Left lung (tissue), 10 donors: Measurements from ENCODE around the gene SERPINB8. TPM values are rescaled to one million over a fixed set of nuclear protein-coding genes. Genes with fewer than 3 reads are reported as not detected.
A peak's percentile ranks its signal among the peaks of the same experiment; 100 is the strongest.

ENCODE experiments used
- ATAC-seq: fragments of 200-7000 bp; cut with Tn5 transposase; one replicate; pipeline ENCODE4 v1.9.1; 2020; ENCODE audit warnings: moderate library complexity
- DNase-seq, 4 donors: peaks; one replicate each; pipeline ENCODE4 v3.0.0-alpha.2; 2013 to 2020
- H3K27ac ChIP-seq, 2 donors: fragments of 200-600 bp; sonication (generic) in 1 of 2; one replicate each; pipeline versions ENCODE4 v1.5.0 to v1.8.0; 2020 to 2021
- H3K27me3 ChIP-seq, 2 donors: fragments of 200-600 bp; sonication (generic) in 1 of 2; one replicate each; pipeline versions ENCODE4 v1.5.0 to v1.8.0; 2020 to 2021
- H3K36me3 ChIP-seq, 2 donors: fragments of 200-600 bp; sonication (generic) in 1 of 2; one replicate each; pipeline versions ENCODE4 v1.5.0 to v1.8.0; 2020 to 2021
- H3K4me1 ChIP-seq, 2 donors: fragments of 200-600 bp; one replicate each; pipeline ENCODE4 v1.8.0; 2021
- H3K4me3 ChIP-seq, 2 donors: fragments of 200-600 bp; sonication (generic) in 1 of 2; one replicate each; pipeline versions ENCODE4 v1.5.0 to v1.8.0; 2020 to 2021; ENCODE audit warnings: mild to moderate bottlenecking in 1 of 2
- H3K9me3 ChIP-seq, 2 donors: fragments of 200-600 bp; sonication (generic) in 1 of 2; one replicate each; pipeline versions ENCODE4 v1.5.0 to v1.8.0; 2020 to 2021
- CTCF ChIP-seq, 2 donors: fragments of 200-600 bp; sonication (generic) in 1 of 2; IDR thresholded peaks; one replicate each; pipeline versions ENCODE4 v1.5.0 to v1.8.0; 2021; ENCODE audit warnings: antibody characterized with exemption in 2 of 2
- intact Hi-C, 2 donors: fragments of 100-400 bp; cut with DNase I; formaldehyde crosslinking; loops; one replicate each; pipeline versions ENCODE4 v1.11.2 to v1.14.2; 2022
- polyA plus RNA-seq, 6 donors: library from polyadenylated mRNA; unstranded; fragments of 120-200 nt; gene quantifications; one replicate each; pipeline ENCODE4 v1.2.1, GENCODE V29; 2013; ENCODE audit not compliant: insufficient read length in 6 of 6
- total RNA-seq, 2 donors: library from RNA; stranded (reverse); fragmentation: NEBNext Ultra II Directional; extraction: Animal tissue kit (Norgen Biotek cat#: 25700); gene quantifications; one replicate each; pipeline ENCODE4 v1.2.1, GENCODE V29; 2021
- donor health status: DM: no; HTN: yes; CAD: no.
- donor health status: DM: no; HTN: no; CAD: no.

SERPINB8 gene
- total and polyA plus RNA-seq, 8 donors, result 3.3 to 26.7 (median 3.9) TPM

GRCh38 chr18:63960891-63961290 lies 9.0 kb upstream of the SERPINB8 start:
- intact Hi-C loops, result no loop called here
- Histone ChIP-seq H3K36me3 (no peaks in the 10 kb centered on the region), H3K27me3 (peaks cover 0 to 7% of the 10 kb centered on the region in 2 donors), H3K9me3 (no peaks in the 10 kb centered on the region), H3K4me1 (peaks cover 0 to 7% of the 10 kb centered on the region in 2 donors), H3K27ac (no peak overlapping the region), H3K4me3 (no peak overlapping the region)
- TF ChIP-seq CTCF (IDR thresholded peaks at IDR 0.05), result no peak
- DNase-seq, result no peak
- peak; percentile 67 for ATAC-seq

GRCh38 chr18:63961435-63961980 lies 8.4 kb upstream of the SERPINB8 start:
- intact Hi-C loops, result no loop called here
- Histone ChIP-seq H3K4me1 (peaks cover 0 to 7% of the 10 kb centered on the region in 2 donors), H3K9me3 (no peaks in the 10 kb centered on the region), H3K27ac (no peak overlapping the region), H3K36me3 (no peaks in the 10 kb centered on the region), H3K27me3 (peaks cover 0 to 6% of the 10 kb centered on the region in 2 donors), H3K4me3 (no peak overlapping the region)
- no peak for TF ChIP-seq CTCF (IDR thresholded peaks at IDR 0.05)
- DNase-seq, result no peak
- peak; percentile 35 for ATAC-seq

- Histone ChIP-seq H3K36me3 (no peaks in the 10 kb centered on the region), H3K4me3 (no peak overlapping the region), H3K4me1 (peaks cover 0 to 7% of the 10 kb centered on the region in 2 donors), H3K27me3 (no peaks in the 10 kb centered on the region), H3K9me3 (no peaks in the 10 kb centered on the region), H3K27ac (no peak overlapping the region)
- TF ChIP-seq CTCF (IDR thresholded peaks at IDR 0.05), result no peak
- ATAC-seq (no peak), DNase-seq (no peak)
- intact Hi-C loops, result no loop called here
These were observed 7.7 kb upstream of the SERPINB8 start for GRCh38 chr18:63962137-63962536.

GRCh38 chr18:63963615-63964256 lies 6.1 kb upstream of the SERPINB8 start:
- no peak overlapping the region for H3K4me3 ChIP-seq
- DNase-seq, result peak in 1 of 4 donors; percentile 56
- intact Hi-C loops, result no loop called here
- peaks cover 0 to 8% of the 10 kb centered on the region in 2 donors for H3K4me1 ChIP-seq
- no peaks in the 10 kb centered on the region for H3K36me3 ChIP-seq
- no peaks in the 10 kb centered on the region for H3K27me3 ChIP-seq
- peak; percentile 91 for ATAC-seq
- peak; percentile 74 for TF ChIP-seq CTCF (IDR thresholded peaks at IDR 0.05)
- no peaks in the 10 kb centered on the region for H3K9me3 ChIP-seq
- H3K27ac ChIP-seq, result no peak overlapping the region

GRCh38 chr18:63964908-63965307 lies 5.0 kb upstream of the SERPINB8 start:
- peaks cover 0 to 20% of the 10 kb centered on the region in 2 donors for H3K4me1 ChIP-seq
- ATAC-seq, result no peak
- no peaks in the 10 kb centered on the region for H3K9me3 ChIP-seq
- H3K4me3 ChIP-seq, result no peak overlapping the region
- TF ChIP-seq CTCF (IDR thresholded peaks at IDR 0.05), result no peak
- DNase-seq, result no peak
- intact Hi-C loops, result no loop called here
- H3K36me3 ChIP-seq, result no peaks in the 10 kb centered on the region
- H3K27me3 ChIP-seq, result no peaks in the 10 kb centered on the region
- no peak overlapping the region for H3K27ac ChIP-seq
